H1 (cell line): ENCODE data around the gene CD58. TPM values are rescaled to one million over a fixed set of nuclear protein-coding genes. Genes with fewer than 3 reads are reported as not detected.

ENCODE experiments used
- TAF7 ChIP-seq: optimal IDR thresholded peaks from 2 replicates; pipeline ENCODE3; 2011; ENCODE audit warnings: low read depth, mild to moderate bottlenecking, inconsistent platforms, low read length, moderate library complexity, borderline replicate concordance
- polyA plus RNA-seq, 7 experiments: library from polyadenylated mRNA; depleted of rRNA in 3 of 7; stranded (reverse) in 5 of 7; unstranded in 2 of 7; fragments of >200 nt in 5 of 7; fragments of 200-250 nt in 2 of 7; gene quantifications; 1 replicate in 5 of 7; 2 replicates in 1 of 7; 4 replicates in 1 of 7; pipeline versions ENCODE4 v1.2.1 to v1.2.3, GENCODE V29; 2011 to 2013; ENCODE audit warnings: missing spikeins in 2 of 7, mixed read lengths in 2 of 7
- total RNA-seq: library from RNA; stranded (reverse); fragmentation: NEBNext Ultra II Directional; extraction: Animal tissue kit (Norgen Biotek cat#: 25700); gene quantifications from 2 replicates; pipeline ENCODE4 v1.2.1, GENCODE V29; 2021

CD58 gene
- total and polyA plus RNA-seq, 2 of the 8 experiments (the other 6 are each of a cell fraction or from before 2014, with no cell fraction given) = 5.3 to 5.5 TPM

DNA sequence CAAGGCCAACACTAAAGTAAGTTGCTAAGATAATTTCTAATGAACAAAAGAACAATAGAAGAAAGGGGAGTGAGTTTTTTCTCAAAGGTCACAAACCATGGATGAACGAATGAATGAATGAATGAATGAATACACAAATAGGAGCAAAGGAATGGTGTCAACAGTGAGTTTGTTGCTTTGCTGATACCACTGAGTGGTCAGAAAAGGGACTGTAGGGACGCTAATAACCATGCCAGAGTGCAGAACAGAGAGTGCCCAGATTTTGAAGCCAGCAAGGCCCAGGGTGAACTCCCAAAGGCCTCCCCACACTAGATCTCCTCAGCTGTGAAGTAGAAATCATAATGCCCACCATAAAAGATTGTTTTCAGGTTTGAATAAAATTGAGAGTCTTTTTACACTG lies 15.9 kb downstream of the CD58 start (continued):
- TF ChIP-seq TAF7 = no peak
